Erythroblast (primary cell): Measurements from ENCODE around the gene GRM7.

Experiments
- GATA1 ChIP-seq: IDR thresholded peaks from 2 replicates; pipeline ENCODE4 v1.6.1; 2011; ENCODE audit warnings: low read depth, mild to moderate bottlenecking, control low read depth, low read length, moderate library complexity
- POLR2A ChIP-seq: IDR thresholded peaks from 2 replicates; pipeline ENCODE4 v1.6.1; 2011; ENCODE audit warnings: mild to moderate bottlenecking, low read length

DNA sequence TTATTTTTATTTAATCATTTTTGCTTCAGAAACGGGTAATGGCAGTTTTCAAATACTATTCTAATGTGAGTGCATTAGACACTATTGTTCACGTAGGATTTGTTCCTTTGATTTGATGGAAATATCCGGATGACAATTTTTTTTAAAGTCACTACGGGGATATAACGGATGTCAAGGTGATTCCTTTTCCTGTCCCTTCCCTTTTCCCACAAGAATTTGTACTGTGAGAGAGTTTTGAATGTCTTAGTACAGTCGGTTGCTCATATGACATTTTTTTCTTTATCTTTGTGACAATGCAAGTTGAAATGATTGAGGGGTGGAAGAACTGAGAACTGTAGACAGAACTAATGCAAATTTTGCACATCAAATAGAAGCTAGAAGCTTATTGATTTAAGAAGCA lies 209.5 kb downstream of the GRM7 start:
- TF ChIP-seq POLR2A, result no peak
- no peak for TF ChIP-seq GATA1
